HUDEP-2 (cell line): ENCODE results near the gene BAHCC1.

Source experiments
- DNase-seq, 76 experiments: peaks; one replicate each; lab custom pipeline; 2025; ENCODE audit not compliant: unreplicated experiment in 76 of 76; lab: John Stamatoyannopoulos, UW

BAHCC1 gene

GRCh38 chr17:81456798-81457197, 61.5 kb downstream of the BAHCC1 start:
- DNase-seq, result no peak

- DNase-seq, result no peak
Observed at GRCh38 chr17:81457401-81457800, 62.1 kb downstream of the BAHCC1 start.

- peak in 1 of 76 experiments; percentile 4 for DNase-seq
Observed at GRCh38 chr17:81457917-81458555, 62.8 kb downstream of the BAHCC1 start.

GRCh38 chr17:81458628-81459027, 63.4 kb downstream of the BAHCC1 start:
- DNase-seq, result no peak

- no peak for DNase-seq
Observed at GRCh38 chr17:81459224-81459623, 64.0 kb downstream of the BAHCC1 start.

DNA sequence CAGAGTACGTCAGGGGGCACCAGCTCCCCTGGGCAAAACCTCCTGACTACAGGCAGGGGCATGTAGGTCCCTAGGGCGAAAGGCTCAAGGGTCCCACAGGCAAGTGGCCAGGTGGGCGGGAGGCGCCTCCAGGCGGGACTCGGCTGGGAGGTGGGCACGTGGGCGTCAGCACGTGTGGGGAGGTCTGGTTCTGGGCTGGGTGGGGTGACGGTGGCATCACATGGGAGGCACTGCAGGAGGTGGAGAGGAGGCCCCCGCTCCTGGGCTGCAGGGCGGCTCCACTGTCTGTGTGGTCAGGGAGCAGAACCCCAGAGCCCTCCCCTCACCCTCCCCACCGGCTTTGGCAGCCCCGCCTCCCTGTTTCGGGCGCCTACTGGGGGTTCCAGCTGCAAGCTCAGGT, 64.6 kb downstream of the BAHCC1 start:
- no peak for DNase-seq

DNA sequence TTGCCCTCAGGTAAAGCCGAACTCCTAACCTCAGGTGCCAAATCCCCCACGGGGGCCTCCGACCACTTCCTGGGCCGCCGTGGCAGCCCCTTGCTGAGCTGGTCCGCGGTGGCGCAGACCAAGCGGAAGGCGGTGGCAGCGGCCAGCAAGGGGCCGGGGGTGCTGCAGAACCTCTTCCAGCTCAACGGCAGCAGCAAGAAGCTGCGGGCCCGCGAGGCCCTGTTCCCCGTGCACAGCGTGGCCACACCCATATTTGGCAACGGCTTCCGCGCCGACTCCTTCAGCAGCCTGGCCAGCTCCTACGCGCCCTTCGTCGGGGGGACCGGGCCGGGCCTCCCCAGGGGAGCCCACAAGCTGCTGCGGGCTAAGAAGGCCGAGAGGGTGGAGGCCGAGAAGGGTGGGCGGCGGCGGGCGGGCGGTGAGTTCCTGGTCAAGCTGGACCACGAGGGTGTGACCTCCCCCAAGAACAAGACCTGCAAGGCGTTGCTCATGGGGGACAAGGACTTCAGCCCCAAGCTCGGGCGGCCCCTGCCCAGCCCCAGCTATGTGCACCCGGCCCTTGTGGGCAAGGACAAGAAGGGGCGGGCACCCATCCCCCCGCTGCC, 65.7 kb downstream of the BAHCC1 start:
- DNase-seq, result peak in 12 of 76 experiments; percentile 16 to 54 (median 38)

DNA sequence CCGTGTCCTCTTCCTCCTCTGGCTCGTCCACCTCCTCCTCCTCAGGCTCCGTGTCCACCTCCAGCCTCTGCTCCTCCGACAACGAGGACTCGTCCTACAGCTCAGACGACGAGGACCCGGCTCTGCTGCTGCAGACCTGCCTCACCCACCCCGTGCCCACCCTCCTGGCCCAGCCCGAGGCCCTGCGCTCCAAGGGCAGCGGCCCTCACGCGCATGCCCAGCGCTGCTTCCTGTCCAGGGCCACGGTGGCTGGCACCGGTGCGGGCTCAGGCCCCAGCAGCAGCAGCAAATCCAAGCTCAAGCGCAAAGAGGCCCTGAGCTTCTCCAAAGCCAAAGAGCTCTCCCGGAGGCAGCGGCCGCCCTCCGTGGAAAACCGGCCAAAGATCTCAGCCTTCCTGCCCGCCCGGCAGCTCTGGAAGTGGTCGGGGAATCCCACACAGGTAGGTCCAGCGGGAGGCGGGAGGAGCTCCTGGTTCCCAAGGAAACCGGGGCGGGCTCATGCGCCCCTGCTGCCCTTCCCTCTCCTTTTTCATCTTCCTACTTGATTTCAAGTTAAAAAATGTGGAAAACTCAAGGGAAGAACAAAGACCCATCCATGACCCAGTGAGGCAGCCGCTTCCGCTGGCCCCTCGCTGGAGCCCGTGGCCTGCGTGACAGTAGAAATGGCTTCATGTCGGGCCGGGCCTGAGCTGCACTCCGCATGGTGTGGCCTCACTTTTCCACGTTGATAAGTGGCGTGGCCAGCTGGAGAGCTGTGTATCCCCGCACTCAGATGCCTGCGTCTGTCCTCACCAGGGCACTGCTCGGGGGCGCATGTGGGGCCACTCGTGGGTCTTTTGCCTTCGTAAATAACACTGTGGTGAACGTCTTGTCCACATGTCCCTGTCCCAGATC, 66.6 kb downstream of the BAHCC1 start:
- DNase-seq, result no peak

GRCh38 chr17:81462506-81463125, 67.4 kb downstream of the BAHCC1 start:
- no peak for DNase-seq

GRCh38 chr17:81463506-81463905, 68.2 kb downstream of the BAHCC1 start:
- no peak for DNase-seq

GRCh38 chr17:81464586-81464985, 69.3 kb downstream of the BAHCC1 start:
- no peak for DNase-seq

GRCh38 chr17:81465910-81466309, 70.7 kb downstream of the BAHCC1 start:
- DNase-seq, result no peak

GRCh38 chr17:81466564-81467472, 71.6 kb downstream of the BAHCC1 start:
- no peak for DNase-seq

- DNase-seq, result no peak
Observed at GRCh38 chr17:81468111-81468769, 73.0 kb downstream of the BAHCC1 start.

GRCh38 chr17:81468770-81469121, 73.5 kb downstream of the BAHCC1 start:
- DNase-seq, result no peak

GRCh38 chr17:81469266-81469665, 74.0 kb downstream of the BAHCC1 start:
- no peak for DNase-seq

GRCh38 chr17:81470270-81470943, 75.2 kb downstream of the BAHCC1 start:
- DNase-seq, result no peak

DNA sequence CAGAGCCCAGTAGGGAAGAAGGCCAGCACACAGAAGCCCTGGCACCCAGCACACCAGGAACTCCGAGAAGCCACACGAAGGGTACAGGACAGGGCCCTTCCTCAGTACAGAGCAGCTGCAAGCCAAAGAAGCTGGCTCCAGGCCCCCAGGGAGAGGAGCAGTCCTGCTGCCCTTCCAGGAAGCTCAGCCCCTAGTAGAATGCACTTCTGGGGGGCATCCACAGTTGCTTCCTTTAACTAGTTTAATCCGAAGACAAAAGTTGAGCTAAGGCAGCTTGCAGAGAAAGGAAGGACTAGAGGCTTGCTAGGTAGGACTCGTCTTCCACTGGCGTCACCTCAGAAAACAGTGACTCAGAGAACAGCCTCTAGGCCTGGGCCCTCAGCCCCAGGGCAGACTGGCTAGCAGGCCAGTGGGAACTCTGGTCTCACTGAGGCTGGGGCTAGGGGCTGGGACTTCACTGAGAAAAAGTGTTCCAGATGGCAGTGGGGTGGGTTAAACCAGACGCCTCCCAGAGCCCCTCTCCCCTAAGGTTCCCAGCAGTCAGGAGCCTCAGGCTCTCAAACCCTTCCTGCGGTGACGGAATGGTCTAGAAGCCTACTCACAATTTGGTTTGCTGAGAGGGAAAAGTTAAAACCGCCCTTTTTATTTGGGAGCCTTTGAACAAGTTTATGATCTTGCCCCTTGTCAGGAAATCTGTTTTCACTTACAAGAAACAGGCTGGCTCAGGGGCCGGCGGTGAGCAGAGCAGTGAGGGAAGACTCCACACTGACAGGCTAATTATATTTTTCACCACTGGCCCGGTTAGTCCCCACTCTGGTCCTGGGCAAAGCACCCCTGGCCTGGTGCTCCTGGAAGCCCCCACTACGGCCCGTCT, 75.9 kb downstream of the BAHCC1 start:
- no peak for DNase-seq
